GM21737 (cell line): Measurements from ENCODE around the gene CHCHD6.

Experiments used
- ATAC-seq: cut with Tn5 transposase; IDR thresholded peaks from one replicate; pipeline ENCODE4 v1.9.1; 2021; ENCODE audit warnings: mild to moderate bottlenecking, moderate library complexity; ENCODE audit not compliant: unreplicated experiment

Gene CHCHD6

DNA sequence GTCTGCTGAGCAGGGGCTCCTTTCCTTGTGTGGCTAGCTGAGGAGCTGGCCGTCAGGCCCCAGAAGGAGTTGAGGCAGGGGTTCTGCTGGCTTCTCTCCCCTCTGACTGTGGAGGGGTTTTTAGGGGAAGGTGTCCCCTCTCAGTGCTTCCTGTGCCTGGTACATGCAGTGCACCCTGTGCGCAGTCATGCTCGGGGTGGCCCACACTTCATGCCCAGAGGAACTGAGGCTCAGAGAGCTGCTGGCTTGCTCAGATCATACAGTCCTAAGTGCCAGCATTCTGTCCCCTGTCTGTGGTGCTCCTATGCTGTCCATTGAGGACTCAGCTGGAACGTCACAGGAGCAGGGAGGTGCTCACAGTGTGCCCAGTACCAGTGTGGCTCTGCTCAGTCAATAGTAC, 211.0 kb downstream of the CHCHD6 start:
- no peak for ATAC-seq

DNA sequence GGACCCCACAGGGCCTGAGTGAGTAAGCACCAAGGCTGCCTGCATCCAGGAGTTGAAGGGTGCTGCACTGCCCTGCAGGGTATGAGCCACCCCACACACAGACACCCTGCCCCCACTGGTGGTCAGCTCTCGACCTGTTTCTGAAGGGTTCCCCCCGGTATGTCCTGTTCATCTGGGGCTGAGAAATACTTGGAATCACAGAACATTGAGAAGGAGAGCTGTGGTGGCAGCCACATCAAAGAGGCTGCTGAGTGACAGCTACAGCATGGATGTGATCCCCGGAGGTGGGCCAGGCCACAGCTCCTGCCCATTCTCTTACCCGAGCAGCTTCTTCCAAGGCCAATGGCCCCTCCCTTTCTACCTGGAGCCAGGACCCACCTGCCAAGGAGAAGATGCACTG, 212.5 kb downstream of the CHCHD6 start:
- ATAC-seq: no peak

DNA sequence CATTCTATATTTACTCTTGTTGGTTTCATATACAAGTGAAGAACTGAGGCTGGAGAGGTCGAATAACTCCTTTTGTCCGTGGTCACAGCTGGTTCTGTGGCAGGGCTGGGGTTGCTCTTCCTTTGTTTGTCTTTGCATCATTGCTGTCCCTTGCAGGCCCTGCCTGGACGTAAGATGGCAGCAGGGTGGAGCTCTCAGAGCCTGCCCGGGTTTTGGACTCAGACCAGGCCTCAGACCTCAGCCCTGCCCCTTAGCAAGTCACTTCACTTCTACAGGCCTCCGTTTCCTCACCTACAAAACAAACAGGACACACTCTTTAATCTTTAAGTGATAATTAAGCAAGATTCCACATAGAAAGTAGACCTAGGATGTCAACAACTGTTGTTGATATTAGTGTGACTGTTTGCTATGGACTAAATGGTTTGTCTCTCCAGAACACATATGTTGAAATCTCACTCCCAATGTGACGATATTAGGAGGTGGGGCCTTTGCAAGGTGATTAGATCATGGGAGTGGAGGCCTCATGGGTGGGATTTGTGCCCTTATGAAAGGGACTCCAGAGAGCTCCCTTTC, 213.3 kb downstream of the CHCHD6 start:
- no peak for ATAC-seq

DNA sequence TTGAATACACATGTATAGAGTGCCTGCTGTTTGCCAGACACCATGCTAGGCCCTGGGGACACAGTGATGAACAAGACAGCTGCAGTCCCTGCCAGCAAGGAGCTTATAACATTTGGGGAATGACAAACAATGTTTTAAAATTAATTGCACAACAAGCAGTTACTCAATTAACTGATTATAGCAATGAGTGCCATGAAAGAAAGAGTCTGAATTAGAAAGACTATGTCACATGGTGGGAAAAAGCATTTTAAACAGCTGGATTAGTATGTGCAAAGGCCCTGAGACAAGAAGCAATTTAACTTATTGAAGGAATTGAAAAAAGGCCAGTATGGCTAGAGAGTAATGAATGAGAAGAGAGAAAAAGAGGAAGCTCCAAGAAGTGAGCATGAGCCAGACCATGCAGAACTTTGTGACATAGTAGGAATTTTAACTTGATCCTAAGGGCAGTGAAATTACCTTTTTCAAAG, 214.3 kb downstream of the CHCHD6 start:
- ATAC-seq: no peak

DNA sequence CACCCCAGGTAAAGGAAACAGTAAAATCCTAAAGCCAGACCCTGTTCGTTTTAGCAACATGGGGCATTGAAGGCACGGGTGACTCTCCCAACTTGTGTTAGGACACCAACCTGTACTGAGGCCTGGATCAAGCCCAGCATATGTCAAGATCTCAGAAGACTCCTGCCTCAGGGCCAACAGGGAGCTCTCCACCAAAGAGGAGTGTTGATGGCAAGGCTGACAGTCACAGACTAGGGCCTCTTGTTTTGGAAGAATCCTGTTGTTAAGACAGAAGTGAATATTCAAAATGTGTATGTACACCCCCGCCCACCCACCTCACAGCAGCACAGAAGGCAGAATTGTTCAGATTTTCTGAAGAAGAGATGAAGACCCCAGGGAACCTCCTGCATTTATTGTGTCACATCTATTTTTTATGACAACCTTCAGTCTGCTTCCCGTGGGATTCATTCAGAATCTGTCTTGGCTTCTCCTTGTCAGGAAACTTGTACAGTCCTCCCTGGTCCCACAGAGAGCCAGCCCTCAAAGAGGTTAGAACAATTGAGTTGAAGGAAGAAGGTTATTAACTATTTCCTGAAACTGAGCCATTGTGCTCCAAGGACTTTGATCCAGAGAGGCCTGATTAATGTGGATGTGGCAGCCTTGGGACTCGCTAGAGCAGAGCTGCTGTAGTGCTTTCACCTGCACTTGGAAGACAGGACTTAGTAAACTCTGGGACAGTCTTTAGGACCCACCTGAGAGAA, 217.2 kb downstream of the CHCHD6 start:
- ATAC-seq: no peak

DNA sequence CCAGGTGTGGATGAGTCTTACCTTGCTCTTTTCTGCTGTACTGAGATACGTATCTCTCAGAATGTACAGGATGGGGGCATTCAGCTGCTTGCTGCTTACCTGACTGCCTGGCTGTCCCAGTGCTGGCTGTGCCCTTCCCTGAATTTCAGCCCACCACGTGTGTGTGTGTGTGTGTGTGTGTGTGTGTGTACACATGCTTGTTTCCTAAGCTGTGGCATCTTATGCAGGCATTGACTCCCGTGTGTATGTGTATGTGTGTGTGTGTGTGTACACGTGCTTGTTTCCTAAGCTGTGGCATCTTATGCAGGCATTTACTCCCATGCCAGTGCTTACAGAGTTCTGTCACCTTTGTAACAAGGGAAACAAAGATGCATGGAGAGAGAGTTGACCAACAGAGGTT, 218.4 kb downstream of the CHCHD6 start:
- no peak for ATAC-seq

DNA sequence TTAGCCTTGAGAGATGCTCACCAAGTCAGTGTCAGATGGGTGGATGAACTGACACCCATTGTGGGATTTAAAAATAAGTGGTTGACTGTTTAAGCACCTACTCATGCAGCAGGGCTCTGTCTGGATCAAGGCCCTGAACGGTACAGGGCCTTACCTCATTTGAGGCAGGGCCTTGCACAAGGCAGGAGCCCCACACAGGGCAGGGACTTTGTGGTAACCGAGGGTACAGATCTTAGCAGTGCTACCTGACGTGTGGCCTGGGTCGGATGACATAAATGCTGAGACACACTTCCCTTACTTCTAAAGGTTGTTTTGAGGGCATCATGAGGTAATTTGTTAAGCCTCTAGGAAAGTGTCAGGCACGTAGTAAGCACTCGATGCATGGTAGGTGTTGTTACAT, 219.4 kb downstream of the CHCHD6 start:
- no peak for ATAC-seq

DNA sequence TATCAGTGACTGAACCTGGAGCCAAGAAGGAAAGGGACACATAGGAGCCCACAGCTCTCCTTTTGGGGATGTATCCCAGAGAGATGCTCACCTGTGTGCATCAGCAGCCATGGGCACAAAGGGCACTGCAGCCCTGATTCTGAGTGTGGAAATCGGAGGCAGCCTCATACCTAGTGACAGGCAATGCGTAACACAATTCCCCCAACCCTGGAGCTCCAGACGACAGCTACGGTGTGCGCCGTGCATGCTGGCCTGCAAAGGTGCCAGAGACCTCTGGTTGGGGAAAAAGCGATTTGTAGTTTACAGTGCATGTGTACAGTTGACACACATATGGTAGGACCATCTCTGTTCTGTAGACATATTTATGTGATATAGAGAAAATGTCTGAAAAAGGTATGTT, 219.9 kb downstream of the CHCHD6 start:
- ATAC-seq: no peak

DNA sequence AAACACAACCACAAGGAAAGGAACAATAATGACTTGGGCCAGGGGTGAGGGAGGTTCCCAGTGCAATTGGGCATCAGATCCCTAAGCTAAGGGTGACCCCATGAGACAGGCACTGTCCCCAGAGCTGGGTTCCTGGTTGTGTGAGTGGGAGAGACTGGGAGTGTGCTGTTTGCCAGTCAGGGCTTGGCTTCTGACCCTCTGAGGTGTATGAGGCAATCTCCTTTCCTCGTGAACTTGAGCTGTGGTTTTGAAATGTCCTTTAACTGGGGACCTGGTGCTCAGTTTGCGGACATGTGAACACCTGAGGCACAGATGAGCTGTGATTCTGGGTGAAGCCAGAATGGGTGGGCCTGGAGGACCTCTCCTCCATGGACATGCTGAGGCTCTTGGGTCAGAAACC, 220.4 kb downstream of the CHCHD6 start:
- ATAC-seq: no peak

DNA sequence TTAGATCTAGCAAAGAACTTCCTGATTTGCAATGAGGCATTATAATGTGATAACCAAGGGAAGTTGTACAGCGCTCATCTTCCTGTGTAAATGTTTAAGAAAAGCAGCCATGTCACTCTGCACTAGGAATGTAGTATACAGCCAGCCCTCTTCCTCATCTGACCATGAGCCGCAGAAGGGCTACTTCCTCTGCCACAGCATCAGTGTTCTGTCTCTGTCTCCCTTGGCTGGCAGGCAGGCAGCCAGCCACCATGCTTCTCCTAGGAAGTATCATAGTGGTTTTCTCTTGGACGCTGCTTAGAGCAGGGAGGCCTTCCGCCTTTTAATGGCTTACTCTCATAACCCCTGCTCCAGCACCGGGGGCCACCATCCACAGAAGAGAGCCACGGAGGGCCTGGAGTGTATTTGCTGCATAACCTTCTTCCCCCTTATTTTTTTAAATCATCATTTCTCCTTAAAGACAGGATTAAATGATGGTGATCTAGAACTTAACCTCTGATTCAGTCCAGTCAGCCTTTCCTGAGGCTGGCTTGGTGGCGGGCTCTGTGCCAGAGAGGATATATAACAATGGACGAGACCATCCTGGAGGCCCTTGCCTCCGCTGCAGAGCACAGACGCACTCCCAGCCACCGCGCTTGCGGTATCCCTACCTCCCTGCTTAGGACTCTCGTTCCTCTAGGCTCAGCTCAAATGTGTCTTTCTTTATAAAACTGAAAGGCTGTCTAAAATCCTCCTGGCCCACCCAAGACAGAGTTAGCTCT, 221.6 kb downstream of the CHCHD6 start:
- no peak for ATAC-seq

DNA sequence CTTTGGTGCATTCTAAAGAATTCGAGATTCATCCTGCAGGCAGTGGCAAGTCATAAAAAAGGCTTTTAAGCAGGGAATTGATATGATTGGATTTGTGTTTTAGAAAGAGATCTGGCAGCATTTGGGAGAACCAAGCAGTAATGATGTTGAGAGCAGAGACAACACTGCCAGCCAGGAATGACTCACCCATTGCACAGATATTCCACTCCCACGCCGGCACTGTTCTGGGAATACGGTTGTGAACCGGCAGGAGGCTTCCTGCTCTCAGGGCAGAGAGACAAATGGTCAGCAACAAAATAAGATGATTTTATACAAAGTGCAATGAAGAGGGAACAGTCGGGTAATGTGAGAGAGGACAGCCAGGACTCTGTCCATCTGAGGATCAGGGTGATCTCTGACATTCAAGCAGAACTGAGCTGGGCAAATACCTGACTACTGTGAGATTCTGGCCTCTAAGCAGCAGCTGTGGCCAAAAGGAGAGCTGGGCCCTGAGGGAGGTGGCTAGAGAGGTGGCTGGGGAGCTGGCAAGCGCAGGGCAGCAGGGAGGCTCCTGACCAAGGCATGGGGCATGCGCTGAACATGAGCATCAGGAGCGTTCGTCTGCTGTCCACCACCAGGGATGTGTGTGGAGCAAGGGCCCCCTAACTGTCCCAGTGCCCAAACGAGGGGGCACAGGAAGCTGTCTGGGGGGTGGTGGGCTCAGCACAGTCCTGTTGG, 222.8 kb downstream of the CHCHD6 start:
- ATAC-seq: no peak

DNA sequence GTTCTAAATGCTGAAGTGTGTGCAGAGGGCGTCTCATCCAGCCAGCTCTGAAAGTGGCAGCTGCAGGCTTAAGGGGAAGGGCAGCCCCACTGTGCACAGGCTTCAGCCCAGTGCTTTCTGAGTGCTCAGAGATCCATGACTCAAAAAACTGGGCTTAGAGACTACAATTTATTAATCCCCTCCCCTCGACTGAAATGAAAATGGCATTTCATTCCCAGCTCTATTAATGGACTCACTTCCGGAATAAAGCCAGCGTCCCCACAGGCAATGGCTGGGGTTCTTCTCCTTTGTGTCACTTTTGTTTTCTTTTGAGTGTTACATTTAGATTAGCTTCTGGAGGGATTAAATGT, 223.3 kb downstream of the CHCHD6 start:
- ATAC-seq: no peak

DNA sequence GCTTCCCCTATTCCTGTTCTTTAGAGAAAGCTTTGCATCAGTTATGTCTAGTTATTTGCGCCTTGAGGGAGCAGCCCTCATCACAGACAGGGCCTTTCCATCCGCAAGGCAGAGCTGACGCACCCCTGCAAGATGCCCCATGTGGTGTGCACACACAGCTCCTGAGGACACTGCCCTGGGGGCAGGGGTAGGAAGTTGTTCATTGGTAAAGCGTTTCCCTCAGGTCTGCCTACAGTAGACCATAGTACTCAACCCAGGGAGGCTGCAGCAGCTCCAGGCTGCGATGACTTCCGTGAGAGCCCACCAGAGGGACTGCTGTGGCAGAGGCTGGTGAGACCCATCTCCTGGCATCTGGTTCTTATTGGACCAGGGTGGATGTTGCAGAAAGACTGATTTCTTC, 223.8 kb downstream of the CHCHD6 start:
- ATAC-seq: no peak

DNA sequence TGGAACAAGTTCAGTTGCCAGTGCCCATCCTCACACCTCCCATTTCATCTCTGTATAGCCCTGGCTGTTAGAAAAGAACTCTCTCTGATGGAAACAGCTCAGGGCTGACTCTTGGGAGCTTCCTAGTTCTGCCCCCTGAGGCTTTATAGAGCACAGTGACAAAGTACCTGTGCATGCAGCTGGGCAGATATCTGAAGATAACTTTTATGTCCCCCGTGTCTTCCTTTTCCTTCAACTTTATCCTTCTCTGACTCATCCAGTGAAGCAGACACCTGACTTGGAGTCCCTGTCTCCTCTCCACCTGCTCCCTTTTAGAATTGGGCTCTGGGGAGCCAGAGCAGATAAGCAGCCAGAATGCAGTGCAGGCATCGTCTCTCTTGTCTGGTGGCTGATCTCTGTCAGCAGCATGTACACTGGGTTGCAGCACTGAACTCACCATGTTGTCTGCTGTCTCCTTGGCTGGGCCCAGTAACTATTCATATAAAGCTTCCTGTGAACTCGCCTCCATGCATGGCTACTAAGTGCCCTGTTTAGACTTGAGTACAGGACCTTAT, 225.0 kb downstream of the CHCHD6 start:
- no peak for ATAC-seq

DNA sequence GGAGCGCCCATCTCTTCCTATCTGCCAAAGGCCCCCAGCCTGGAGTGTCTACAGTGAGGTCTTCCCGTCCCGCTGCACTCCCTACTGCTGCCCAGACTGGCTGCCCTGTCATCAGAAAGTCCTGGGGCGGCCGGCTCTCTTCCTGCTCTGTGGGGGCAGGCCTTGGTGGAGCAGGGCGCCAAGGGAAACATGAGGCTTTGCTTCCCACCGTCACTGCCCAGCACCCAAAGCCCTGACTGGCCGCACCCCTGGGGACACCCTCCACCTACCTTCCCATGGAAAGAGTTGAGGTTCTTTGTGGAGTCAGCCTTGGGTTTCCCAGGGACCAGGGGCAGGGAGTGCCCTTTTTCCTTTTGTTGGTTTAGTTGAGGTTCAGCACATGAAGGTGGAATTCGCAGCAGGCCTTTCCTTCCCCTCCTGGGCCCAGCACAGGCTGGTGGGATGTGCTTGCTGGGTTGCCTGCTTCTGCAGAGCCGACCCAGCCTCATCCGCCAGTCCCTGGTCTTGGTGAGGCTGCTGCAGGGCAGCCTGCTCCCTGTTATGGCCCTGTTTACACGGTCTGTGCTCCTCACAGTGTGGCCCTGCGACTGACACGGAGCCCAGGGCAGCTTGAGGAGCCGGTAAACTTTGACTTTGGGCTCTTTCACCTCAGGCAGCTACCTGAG, 227.0 kb downstream of the CHCHD6 start:
- no peak for ATAC-seq

DNA sequence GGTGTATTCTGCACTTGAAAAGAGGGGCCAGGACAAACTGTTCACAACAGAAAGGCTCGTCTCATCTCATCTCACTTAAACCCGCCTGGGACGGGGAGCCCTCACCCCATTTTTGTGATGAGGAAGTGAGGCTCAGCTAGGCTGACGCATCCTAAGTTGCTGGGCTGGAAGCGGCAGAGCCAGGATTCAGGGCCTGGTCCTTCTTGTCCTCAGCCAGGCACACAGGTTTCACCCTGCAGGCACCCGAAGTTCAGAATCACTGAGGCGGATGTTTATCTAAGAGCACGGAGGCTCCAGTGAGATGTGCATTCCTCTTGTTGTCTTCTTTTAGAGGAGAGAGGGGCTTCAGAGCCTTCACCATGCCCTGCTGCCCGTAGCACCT, 227.8 kb downstream of the CHCHD6 start:
- no peak for ATAC-seq

DNA sequence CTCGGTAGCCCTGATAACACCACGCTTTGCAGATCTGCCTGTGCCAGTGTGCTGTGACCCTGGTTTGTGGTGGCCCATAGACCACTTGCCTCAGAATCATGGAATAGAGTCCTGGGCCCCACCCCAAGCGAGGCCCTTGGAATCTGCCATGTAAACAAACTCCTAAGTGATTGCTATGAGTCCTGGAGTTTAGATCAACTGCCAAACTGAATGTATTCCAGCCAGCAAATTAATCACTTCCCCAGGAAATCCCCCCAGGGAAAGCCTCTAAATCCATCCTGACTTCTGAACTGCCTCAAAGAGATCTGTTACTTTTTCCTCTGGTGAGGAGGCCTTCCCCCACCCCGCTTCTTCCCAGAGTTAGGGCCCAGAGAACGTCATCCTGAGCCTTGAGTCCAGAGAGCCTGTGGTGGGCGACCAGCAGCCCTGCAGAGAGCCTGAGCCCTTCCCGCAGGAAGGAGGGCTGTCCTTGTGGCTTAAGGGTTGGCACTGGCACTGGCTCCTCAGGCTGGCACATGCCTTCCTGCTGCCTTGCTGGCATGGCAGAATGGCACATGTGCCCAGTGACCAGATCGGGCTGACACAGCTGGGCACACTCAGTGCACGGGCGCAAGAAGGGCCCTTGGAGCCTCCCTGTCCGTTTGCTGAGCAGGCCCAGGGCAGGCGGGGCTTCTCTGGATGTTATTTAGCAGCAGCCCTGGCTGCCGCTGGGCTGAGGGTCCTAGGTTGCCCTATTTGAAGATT, 228.3 kb downstream of the CHCHD6 start:
- ATAC-seq: no peak

DNA sequence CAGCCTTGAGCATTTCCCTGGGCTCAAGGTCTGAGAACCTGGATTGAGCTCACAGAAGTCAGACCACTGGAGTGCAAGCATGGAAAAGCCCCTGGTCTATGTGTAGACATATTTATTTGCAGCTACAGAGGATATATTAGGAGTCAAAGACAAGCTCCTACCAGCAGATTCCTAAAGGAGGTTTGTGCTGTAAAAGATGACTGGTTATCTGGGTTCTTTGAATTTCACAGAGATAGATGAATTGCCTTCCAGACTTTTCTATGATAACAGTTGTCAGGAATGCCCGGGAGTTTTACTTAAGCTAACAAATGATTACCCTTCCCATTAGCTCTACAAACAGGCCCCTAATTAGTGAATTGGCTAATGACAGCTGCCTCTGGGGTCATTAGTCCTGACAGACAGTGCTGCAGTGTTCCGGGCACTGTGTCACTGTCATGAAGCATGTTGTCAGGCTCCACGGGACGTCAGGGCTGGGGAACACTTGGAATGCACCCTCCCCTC, 230.0 kb downstream of the CHCHD6 start:
- ATAC-seq: no peak

DNA sequence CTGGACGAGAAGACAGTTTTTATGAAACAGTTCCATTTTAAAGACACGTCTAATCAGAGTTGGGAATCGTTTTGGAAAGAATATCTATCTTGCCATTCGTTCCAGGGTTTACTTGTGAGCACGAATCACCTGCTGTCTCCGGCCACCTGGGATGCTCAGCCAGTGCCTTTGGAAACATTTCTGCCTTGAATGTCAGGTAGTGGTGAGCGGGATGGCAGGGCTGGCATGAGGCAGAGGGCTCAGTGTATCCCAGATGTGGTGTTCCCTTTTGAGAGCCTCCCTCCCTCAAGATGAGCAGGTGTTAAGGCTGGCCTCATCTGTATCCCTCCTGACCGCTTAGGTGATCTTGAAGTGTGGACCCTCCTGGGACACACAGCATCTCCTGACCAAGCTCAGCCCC, 231.0 kb downstream of the CHCHD6 start:
- no peak for ATAC-seq
